Lung (tissue), 12 donors: ENCODE results near the gene NRDE2. TPM values are rescaled to one million over a fixed set of nuclear protein-coding genes. Genes with fewer than 3 reads are reported as not detected.

Experiments
- ATAC-seq: fragments of 200-7000 bp; cut with Tn5 transposase; one replicate; pipeline ENCODE4 v1.9.1; 2020; ENCODE audit warnings: moderate number of reproducible peaks; ENCODE audit not compliant: insufficient read depth, low FRiP score
- DNase-seq, 3 donors: peaks; one replicate each; pipeline ENCODE4 v3.0.0-alpha.2; 2013 to 2017
- H3K27ac ChIP-seq, 2 donors: one replicate each; pipeline ENCODE4 v1.5.1; 2013; ENCODE audit warnings: mild to moderate bottlenecking in 2 of 2, moderate library complexity in 2 of 2, control low read depth in 1 of 2, inconsistent platforms in 1 of 2, low read depth in 1 of 2, low read length in 1 of 2
- H3K27me3 ChIP-seq, 3 donors: one replicate each; pipeline ENCODE4 v1.5.1; 2013; ENCODE audit warnings: low read length in 2 of 3; ENCODE audit not compliant: control insufficient read depth in 3 of 3, insufficient read depth in 3 of 3
- H3K36me3 ChIP-seq, 4 donors: one replicate each; pipeline ENCODE4 v1.5.1; 2013; ENCODE audit warnings: low read length in 4 of 4, mild to moderate bottlenecking in 1 of 4, moderate library complexity in 1 of 4; ENCODE audit not compliant: control insufficient read depth in 4 of 4, insufficient read depth in 4 of 4
- H3K4me1 ChIP-seq, 5 donors: one replicate each; pipeline ENCODE4 v1.5.1; 2013; ENCODE audit warnings: low read length in 5 of 5, mild to moderate bottlenecking in 2 of 5, moderate library complexity in 1 of 5; ENCODE audit not compliant: control insufficient read depth in 5 of 5, insufficient read depth in 5 of 5
- H3K4me3 ChIP-seq: one replicate; pipeline ENCODE4 v1.5.1; 2013; ENCODE audit warnings: mild to moderate bottlenecking, control low read depth, moderate library complexity
- H3K9ac ChIP-seq, 2 donors: one replicate each; pipeline ENCODE4 v1.5.1; 2013; ENCODE audit warnings: low read length in 2 of 2, control low read depth in 1 of 2; ENCODE audit not compliant: insufficient read depth in 1 of 2
- H3K9me3 ChIP-seq, 4 donors: one replicate each; pipeline ENCODE4 v1.5.1; 2013; ENCODE audit warnings: low read length in 3 of 4, mild to moderate bottlenecking in 1 of 4, moderate library complexity in 1 of 4; ENCODE audit not compliant: control insufficient read depth in 4 of 4, insufficient read depth in 3 of 4
- whole genome bisulfite sequencing, 2 donors: extraction: QIAGEN DNeasy Blood & Tissue Kit; methylation state at CpG; one replicate each; pipeline ENCODE4 v1.1.7; 2013; 5-methylcytosine and 5-hydroxymethylcytosine counted together
- polyA plus RNA-seq, 2 donors: library from polyadenylated mRNA; stranded (reverse); fragments of 200-250 nt; gene quantifications; one replicate each; pipeline ENCODE4 v1.2.1, GENCODE V29; 2013
- total RNA-seq, 2 donors: library from RNA; depleted of rRNA in 1 of 2; stranded (reverse); fragments of >200 nt in 1 of 2; gene quantifications; one replicate each; pipeline ENCODE4 v1.2.1, GENCODE V29; 2014 to 2021
- TF ChIP-seq, protein P1 (sequence below): IDR thresholded peaks from 2 replicates; pipeline ENCODE4 v1.5.1; 2012; ENCODE audit warnings: mild to moderate bottlenecking; ENCODE audit errors: control extremely low read depth, extremely low read depth
- donor health status: control.
- donor health status: control.
- donor health status: Bipolar disorder and iron deficiency.
- donor health status: healthy.
- donor health status: DM: yes; HTN: yes; CAD: no.

NRDE2 gene
- total and polyA plus RNA-seq, 4 donors, result 7.0 to 21.0 (median 13.3) TPM

DNA sequence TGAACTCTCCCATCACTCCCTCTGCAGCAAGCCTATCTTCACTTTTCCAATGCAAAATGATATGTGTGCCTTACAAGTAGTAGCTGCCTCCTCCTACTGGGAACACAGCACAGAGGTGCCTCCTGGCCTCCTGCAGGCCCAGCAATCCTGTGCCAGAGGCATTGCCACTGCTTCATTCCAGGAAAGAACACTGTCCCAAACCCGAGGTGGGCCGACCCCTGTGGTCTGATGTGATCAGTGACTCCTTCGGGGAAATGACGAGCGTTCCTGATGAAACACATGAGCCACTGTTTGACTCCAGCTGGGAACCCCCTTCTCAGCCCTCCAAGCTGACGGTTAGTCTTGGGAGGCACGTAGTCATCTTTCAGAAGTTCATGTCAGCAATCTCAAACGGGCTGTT, 55.9 kb downstream of the NRDE2 start:
- Histone ChIP-seq H3K9ac (no peak overlapping the region), H3K4me3 (no peak overlapping the region), H3K27me3 (no peaks in the 10 kb centered on the region), H3K4me1 (peaks cover 0 to 2% (median 0%) of the 10 kb centered on the region in 5 donors), H3K27ac (peak overlapping the region in 1 of 2 donors; percentile 61), H3K9me3 (no peaks in the 10 kb centered on the region), H3K36me3 (peaks cover 13 to 48% (median 24%) of the 10 kb centered on the region in 4 donors)
- DNase-seq (no peak), ATAC-seq (no peak)
- WGBS, 2 donors, result 89 to 97% methylated on average over 8 of the region's 8 CpGs
- TF ChIP-seq, protein P1, sequence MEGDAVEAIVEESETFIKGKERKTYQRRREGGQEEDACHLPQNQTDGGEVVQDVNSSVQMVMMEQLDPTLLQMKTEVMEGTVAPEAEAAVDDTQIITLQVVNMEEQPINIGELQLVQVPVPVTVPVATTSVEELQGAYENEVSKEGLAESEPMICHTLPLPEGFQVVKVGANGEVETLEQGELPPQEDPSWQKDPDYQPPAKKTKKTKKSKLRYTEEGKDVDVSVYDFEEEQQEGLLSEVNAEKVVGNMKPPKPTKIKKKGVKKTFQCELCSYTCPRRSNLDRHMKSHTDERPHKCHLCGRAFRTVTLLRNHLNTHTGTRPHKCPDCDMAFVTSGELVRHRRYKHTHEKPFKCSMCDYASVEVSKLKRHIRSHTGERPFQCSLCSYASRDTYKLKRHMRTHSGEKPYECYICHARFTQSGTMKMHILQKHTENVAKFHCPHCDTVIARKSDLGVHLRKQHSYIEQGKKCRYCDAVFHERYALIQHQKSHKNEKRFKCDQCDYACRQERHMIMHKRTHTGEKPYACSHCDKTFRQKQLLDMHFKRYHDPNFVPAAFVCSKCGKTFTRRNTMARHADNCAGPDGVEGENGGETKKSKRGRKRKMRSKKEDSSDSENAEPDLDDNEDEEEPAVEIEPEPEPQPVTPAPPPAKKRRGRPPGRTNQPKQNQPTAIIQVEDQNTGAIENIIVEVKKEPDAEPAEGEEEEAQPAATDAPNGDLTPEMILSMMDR, result no peak

- Histone ChIP-seq H3K4me1 (peaks cover 0 to 2% (median 0%) of the 10 kb centered on the region in 5 donors), H3K27me3 (no peaks in the 10 kb centered on the region), H3K27ac (peak overlapping the region; percentile 26 to 61), H3K4me3 (no peak overlapping the region), H3K9me3 (no peaks in the 10 kb centered on the region), H3K36me3 (peaks cover 13 to 47% (median 24%) of the 10 kb centered on the region in 4 donors), H3K9ac (no peak overlapping the region)
- 86 to 89% methylated on average over 9 of the region's 9 CpGs for WGBS, 2 donors
- ATAC-seq, result no peak
- DNase-seq, result no peak
- TF ChIP-seq, protein P1, result no peak
Measured at GRCh38 chr14:90275458-90275814, 56.3 kb downstream of the NRDE2 start.

DNA sequence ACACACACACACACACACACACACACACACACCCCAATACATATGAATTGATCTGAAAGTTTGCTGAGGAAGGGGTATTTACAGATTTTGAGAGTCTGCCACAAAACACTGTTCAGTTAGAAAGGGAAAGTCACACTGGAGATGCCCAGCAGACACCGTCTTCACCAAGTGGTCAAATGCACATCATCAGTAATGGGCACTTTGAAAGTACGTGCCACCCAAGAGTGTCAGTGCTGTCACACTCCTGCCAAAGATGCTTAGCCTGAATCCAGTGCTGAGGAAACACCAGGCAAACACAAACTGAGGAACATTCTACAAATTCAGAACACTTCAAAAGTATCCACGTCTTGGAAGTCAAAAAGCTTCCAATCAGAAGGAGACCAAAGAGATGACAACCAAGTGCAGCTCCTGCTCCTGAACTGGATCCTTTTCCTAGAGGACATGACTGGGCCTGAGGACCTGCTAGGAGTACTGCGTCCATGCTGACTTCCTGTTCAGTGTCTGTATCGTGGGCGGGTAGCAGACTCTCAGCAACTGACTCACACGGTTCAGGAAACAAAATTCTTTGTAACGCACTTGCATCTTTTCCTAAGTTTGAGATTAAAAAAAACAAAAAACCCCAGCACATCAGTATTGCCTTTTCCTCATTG, 56.8 kb downstream of the NRDE2 start:
- Histone ChIP-seq H3K9ac (no peak overlapping the region), H3K4me1 (peaks cover 0 to 2% (median 0%) of the 10 kb centered on the region in 5 donors), H3K4me3 (no peak overlapping the region), H3K36me3 (peaks cover 17 to 47% (median 25%) of the 10 kb centered on the region in 4 donors), H3K9me3 (no peaks in the 10 kb centered on the region), H3K27ac (peak overlapping the region; percentile 53), H3K27me3 (no peaks in the 10 kb centered on the region)
- 52 to 56% methylated on average over 8 of the region's 8 CpGs for WGBS, 2 donors
- DNase-seq (no peak), ATAC-seq (no peak)
- TF ChIP-seq, protein P1, result no peak
